Neutrophil (primary cell): Measurements from ENCODE around the gene TRMT1.

ENCODE experiments used
- H3K27ac ChIP-seq: fragments of 200-600 bp; sonication (generic); 2 replicates; pipeline ENCODE4 v1.5.1; 2016; ENCODE audit warnings: mild to moderate bottlenecking, moderate library complexity
- H3K27me3 ChIP-seq: fragments of 200-600 bp; sonication (generic); 2 replicates; pipeline ENCODE4 v1.6.0; 2016; ENCODE audit warnings: mild to moderate bottlenecking
- H3K36me3 ChIP-seq: fragments of 200-600 bp; sonication (generic); 2 replicates; pipeline ENCODE4 v1.5.1; 2017
- H3K4me1 ChIP-seq, 2 experiments: fragments of 200-600 bp in 1 of 2; sonication (generic) in 1 of 2; 1 replicate in 1 of 2; 2 replicates in 1 of 2; pipeline versions ENCODE4 v1.5.1 to v1.6.1; 2013 to 2016; ENCODE audit warnings: low read depth in 1 of 2, low read length in 1 of 2, mild to moderate bottlenecking in 1 of 2, moderate library complexity in 1 of 2; ENCODE audit not compliant: control insufficient read depth in 1 of 2, insufficient read depth in 1 of 2
- H3K4me3 ChIP-seq, 2 experiments: fragments of 200-600 bp in 1 of 2; sonication (generic) in 1 of 2; 1 replicate in 1 of 2; 2 replicates in 1 of 2; pipeline ENCODE4 v1.5.1; 2013 to 2016; ENCODE audit warnings: low read depth in 1 of 2, low read length in 1 of 2, mild to moderate bottlenecking in 1 of 2, moderate library complexity in 1 of 2
- H3K9me3 ChIP-seq: fragments of 200-600 bp; sonication (generic); 2 replicates; pipeline ENCODE4 v1.5.1; 2016
- TF ChIP-seq, protein P1 (sequence below): fragments of 200-600 bp; sonication (generic); IDR thresholded peaks from 2 replicates; pipeline ENCODE4 v1.5.1; 2016; ENCODE audit warnings: antibody characterized with exemption

Gene TRMT1

DNA sequence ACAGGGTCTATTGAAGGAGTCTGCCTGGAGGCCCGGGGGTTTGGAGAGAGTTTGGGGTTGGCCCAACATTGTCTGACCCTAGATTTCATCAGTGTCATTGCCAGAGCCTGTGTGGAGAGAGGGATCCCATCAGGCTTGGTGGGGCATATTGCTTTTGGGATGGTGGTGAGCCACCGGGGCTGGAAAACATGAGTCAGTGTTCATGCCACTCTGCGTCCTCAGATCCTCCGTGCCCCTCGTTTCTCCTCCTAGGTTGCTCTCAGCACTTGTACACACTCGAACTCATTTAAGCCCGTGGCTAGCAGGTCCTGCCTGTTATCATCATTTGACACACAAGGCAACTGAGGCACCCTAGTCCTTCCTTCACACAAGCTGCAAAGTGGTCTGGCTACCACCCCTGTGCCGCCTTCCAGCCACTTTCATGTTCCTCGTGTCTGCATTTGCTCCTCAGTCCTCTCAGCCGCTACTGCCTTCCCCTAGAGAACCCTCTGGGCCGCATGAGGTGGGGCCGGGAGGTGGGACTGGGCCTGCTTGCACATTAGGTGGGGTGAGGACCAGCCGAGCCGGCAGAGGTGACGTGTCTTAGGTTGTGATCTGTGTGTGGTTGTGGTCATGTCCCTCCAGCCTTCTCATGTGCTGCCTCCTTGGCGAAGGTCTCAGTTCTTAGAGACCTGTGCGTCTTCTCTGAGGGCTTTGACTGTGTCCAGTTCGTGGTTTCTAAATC is 5.2 kb upstream of the TRMT1 start:
- Histone ChIP-seq H3K36me3 (peaks cover 17% of the 10 kb centered on the region), H3K4me1 (peaks cover 29 to 30% of the 10 kb centered on the region in 2 experiments), H3K27me3 (no peaks in the 10 kb centered on the region), H3K27ac (no peak overlapping the region), H3K9me3 (no peaks in the 10 kb centered on the region), H3K4me3 (no peak overlapping the region)
- TF ChIP-seq, protein P1, sequence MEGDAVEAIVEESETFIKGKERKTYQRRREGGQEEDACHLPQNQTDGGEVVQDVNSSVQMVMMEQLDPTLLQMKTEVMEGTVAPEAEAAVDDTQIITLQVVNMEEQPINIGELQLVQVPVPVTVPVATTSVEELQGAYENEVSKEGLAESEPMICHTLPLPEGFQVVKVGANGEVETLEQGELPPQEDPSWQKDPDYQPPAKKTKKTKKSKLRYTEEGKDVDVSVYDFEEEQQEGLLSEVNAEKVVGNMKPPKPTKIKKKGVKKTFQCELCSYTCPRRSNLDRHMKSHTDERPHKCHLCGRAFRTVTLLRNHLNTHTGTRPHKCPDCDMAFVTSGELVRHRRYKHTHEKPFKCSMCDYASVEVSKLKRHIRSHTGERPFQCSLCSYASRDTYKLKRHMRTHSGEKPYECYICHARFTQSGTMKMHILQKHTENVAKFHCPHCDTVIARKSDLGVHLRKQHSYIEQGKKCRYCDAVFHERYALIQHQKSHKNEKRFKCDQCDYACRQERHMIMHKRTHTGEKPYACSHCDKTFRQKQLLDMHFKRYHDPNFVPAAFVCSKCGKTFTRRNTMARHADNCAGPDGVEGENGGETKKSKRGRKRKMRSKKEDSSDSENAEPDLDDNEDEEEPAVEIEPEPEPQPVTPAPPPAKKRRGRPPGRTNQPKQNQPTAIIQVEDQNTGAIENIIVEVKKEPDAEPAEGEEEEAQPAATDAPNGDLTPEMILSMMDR: no peak

DNA sequence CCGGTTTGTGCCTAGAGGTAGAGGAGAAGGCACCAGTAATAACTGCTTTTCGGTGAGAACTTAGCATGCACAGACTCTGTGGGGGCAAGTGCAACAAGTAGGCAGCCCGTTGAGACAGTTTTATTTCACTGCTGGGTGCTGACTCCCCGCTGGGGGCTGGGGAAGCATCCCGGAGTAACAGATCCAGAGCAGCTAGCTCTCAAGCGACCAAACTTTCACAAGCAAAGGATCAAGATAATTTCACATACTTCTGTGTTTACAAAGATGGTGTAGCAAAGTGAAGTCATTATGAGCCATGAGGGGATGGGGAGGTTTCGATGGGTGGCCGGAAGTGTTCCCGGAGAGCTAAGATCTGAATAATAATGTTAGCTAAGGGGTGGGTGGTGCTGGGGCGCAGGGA is 4.3 kb upstream of the TRMT1 start:
- TF ChIP-seq, protein P1: no peak
- Histone ChIP-seq H3K4me3 (no peak overlapping the region), H3K27me3 (no peaks in the 10 kb centered on the region), H3K27ac (no peak overlapping the region), H3K4me1 (peaks cover 38 to 39% of the 10 kb centered on the region in 2 experiments), H3K36me3 (peaks cover 12% of the 10 kb centered on the region), H3K9me3 (no peaks in the 10 kb centered on the region)

GRCh38 chr19:13120031-13120430 is 3.5 kb upstream of the TRMT1 start:
- H3K4me1 ChIP-seq: peaks cover 40 to 42% of the 10 kb centered on the region in 2 experiments
- H3K27ac ChIP-seq: no peak overlapping the region
- no peaks in the 10 kb centered on the region for H3K9me3 ChIP-seq
- peak overlapping the region in 1 of 2 experiments; percentile 79 for H3K4me3 ChIP-seq
- TF ChIP-seq, protein P1: no peak
- peaks cover 12% of the 10 kb centered on the region for H3K36me3 ChIP-seq
- no peaks in the 10 kb centered on the region for H3K27me3 ChIP-seq

GRCh38 chr19:13119627-13120026 is 3.1 kb upstream of the TRMT1 start:
- Histone ChIP-seq H3K27me3 (no peaks in the 10 kb centered on the region), H3K4me3 (peak overlapping the region; percentile 79 to 80), H3K27ac (peak overlapping the region; percentile 76), H3K4me1 (peaks cover 40 to 42% of the 10 kb centered on the region in 2 experiments), H3K9me3 (no peaks in the 10 kb centered on the region), H3K36me3 (peaks cover 8% of the 10 kb centered on the region)
- TF ChIP-seq, protein P1: no peak

DNA sequence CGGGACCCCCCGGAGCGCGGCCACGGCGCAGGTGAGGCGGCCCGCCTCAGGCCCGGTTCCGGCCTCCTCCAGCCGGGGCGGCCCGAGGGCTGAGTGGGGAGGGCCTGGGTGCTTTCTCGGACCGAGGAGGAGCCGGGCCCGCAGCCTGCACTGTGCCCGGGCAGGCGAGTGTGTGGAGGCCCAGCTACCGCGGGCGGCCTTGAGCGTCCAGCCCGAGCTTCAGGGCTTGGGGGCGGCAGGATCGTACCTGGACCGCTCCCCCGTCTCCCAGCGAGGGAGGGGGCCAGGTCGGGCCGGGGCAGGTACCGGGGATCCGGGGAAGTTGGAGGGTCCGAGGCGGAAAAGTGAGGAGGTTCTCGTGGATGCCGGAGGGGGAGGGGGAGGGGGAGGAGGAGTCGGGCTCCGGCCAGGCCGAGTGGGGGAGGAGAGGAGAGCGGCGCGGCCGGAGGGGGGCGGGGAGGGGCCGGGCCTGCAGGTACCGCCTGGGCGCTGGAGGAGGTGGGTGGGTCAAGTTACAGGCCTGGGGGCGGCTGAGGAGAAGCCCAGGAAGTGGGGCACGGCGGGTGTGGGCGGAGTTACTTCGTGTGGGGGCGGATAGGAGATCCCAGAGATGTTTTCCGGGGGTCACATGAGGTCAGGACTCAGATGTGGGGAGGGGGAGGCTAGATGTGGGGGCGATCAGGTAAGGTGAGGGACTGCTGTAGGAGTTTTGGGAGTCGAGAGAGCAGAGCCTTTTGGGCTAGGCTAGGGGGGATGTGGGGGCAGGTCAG is 2.1 kb upstream of the TRMT1 start:
- Histone ChIP-seq H3K27me3 (no peaks in the 10 kb centered on the region), H3K4me1 (peaks cover 40 to 42% of the 10 kb centered on the region in 2 experiments), H3K9me3 (no peaks in the 10 kb centered on the region), H3K27ac (peak overlapping the region; percentile 76), H3K4me3 (peak overlapping the region; percentile 79 to 80), H3K36me3 (peaks cover 6% of the 10 kb centered on the region)
- TF ChIP-seq, protein P1: no peak
